Measurements from ENCODE around the gene CFAP90.

Gene CFAP90

GRCh38 chr5:7868427-7868772 lies 17.5 kb upstream of the CFAP90 start:
- H3K4me1 ChIP-seq (ENCODE audit: control insufficient read depth, insufficient read depth, low read length) = peaks cover 12% of the 10 kb centered on the region; the same call in 1 of the 2 replicates
- peak overlapping the region; percentile 37 for H3K9ac ChIP-seq (ENCODE audit: low read depth, low read length)
- H3K27me3 ChIP-seq (ENCODE audit: control insufficient read depth, insufficient read depth, low read length) = no peaks in the 10 kb centered on the region
- H3K9me3 ChIP-seq (ENCODE audit: control insufficient read depth, insufficient read depth, low read length) = no peaks in the 10 kb centered on the region
- H3K27ac ChIP-seq (ENCODE audit: low read depth, low read length) = no peak overlapping the region
- peaks cover 44% of the 10 kb centered on the region for H3K36me3 ChIP-seq (ENCODE audit: control insufficient read depth, insufficient read depth, low read length)
- H3K4me3 ChIP-seq (ENCODE audit: low read depth, low read length) = peak overlapping the region; percentile 89

GRCh38 chr5:7867260-7867659 lies 16.3 kb upstream of the CFAP90 start:
- H3K27ac ChIP-seq (ENCODE audit: low read depth, low read length) = no peak overlapping the region
- peaks cover 12% of the 10 kb centered on the region; the same call in 1 of the 2 replicates for H3K4me1 ChIP-seq (ENCODE audit: control insufficient read depth, insufficient read depth, low read length)
- no peaks in the 10 kb centered on the region for H3K27me3 ChIP-seq (ENCODE audit: control insufficient read depth, insufficient read depth, low read length)
- H3K9ac ChIP-seq (ENCODE audit: low read depth, low read length) = no peak overlapping the region
- H3K36me3 ChIP-seq (ENCODE audit: control insufficient read depth, insufficient read depth, low read length) = peaks cover 44% of the 10 kb centered on the region
- H3K9me3 ChIP-seq (ENCODE audit: control insufficient read depth, insufficient read depth, low read length) = no peaks in the 10 kb centered on the region
- no peak overlapping the region for H3K4me3 ChIP-seq (ENCODE audit: low read depth, low read length)

GRCh38 chr5:7866196-7866595 lies 15.3 kb upstream of the CFAP90 start:
- no peak overlapping the region for H3K9ac ChIP-seq (ENCODE audit: low read depth, low read length)
- no peaks in the 10 kb centered on the region for H3K9me3 ChIP-seq (ENCODE audit: control insufficient read depth, insufficient read depth, low read length)
- peaks cover 45% of the 10 kb centered on the region for H3K36me3 ChIP-seq (ENCODE audit: control insufficient read depth, insufficient read depth, low read length)
- peaks cover 12% of the 10 kb centered on the region; the same call in 1 of the 2 replicates for H3K4me1 ChIP-seq (ENCODE audit: control insufficient read depth, insufficient read depth, low read length)
- no peak overlapping the region for H3K4me3 ChIP-seq (ENCODE audit: low read depth, low read length)
- no peaks in the 10 kb centered on the region for H3K27me3 ChIP-seq (ENCODE audit: control insufficient read depth, insufficient read depth, low read length)
- no peak overlapping the region for H3K27ac ChIP-seq (ENCODE audit: low read depth, low read length)

- H3K9ac ChIP-seq (ENCODE audit: low read depth, low read length) = no peak overlapping the region
- H3K27ac ChIP-seq (ENCODE audit: low read depth, low read length) = no peak overlapping the region
- H3K36me3 ChIP-seq (ENCODE audit: control insufficient read depth, insufficient read depth, low read length) = peaks cover 54% of the 10 kb centered on the region
- H3K4me1 ChIP-seq (ENCODE audit: control insufficient read depth, insufficient read depth, low read length) = no peaks in the 10 kb centered on the region
- H3K9me3 ChIP-seq (ENCODE audit: control insufficient read depth, insufficient read depth, low read length) = no peaks in the 10 kb centered on the region
- no peak overlapping the region for H3K4me3 ChIP-seq (ENCODE audit: low read depth, low read length)
- no peaks in the 10 kb centered on the region for H3K27me3 ChIP-seq (ENCODE audit: control insufficient read depth, insufficient read depth, low read length)
Measured at GRCh38 chr5:7857926-7858632, 7.1 kb upstream of the CFAP90 start.

- no peak overlapping the region for H3K4me3 ChIP-seq (ENCODE audit: low read depth, low read length)
- H3K9me3 ChIP-seq (ENCODE audit: control insufficient read depth, insufficient read depth, low read length) = no peaks in the 10 kb centered on the region
- no peak overlapping the region for H3K9ac ChIP-seq (ENCODE audit: low read depth, low read length)
- peaks cover 46% of the 10 kb centered on the region for H3K36me3 ChIP-seq (ENCODE audit: control insufficient read depth, insufficient read depth, low read length)
- no peaks in the 10 kb centered on the region for H3K4me1 ChIP-seq (ENCODE audit: control insufficient read depth, insufficient read depth, low read length)
- no peaks in the 10 kb centered on the region for H3K27me3 ChIP-seq (ENCODE audit: control insufficient read depth, insufficient read depth, low read length)
- H3K27ac ChIP-seq (ENCODE audit: low read depth, low read length) = no peak overlapping the region
Measured at GRCh38 chr5:7857361-7857760, 6.4 kb upstream of the CFAP90 start.

GRCh38 chr5:7856855-7857254 lies 5.9 kb upstream of the CFAP90 start:
- Histone ChIP-seq H3K27ac (ENCODE audit: low read depth, low read length) (no peak overlapping the region), H3K36me3 (ENCODE audit: control insufficient read depth, insufficient read depth, low read length) (peaks cover 41% of the 10 kb centered on the region), H3K4me3 (ENCODE audit: low read depth, low read length) (no peak overlapping the region)

GRCh38 chr5:7855611-7856010 lies 4.7 kb upstream of the CFAP90 start:
- Histone ChIP-seq H3K4me3 (ENCODE audit: low read depth, low read length) (no peak overlapping the region), H3K4me1 (ENCODE audit: control insufficient read depth, insufficient read depth, low read length) (no peaks in the 10 kb centered on the region)

More at GRCh38 chr5:7856855-7857254, 5.9 kb upstream of the CFAP90 start:
- no peaks in the 10 kb centered on the region for H3K9me3 ChIP-seq (ENCODE audit: control insufficient read depth, insufficient read depth, low read length)
- H3K9ac ChIP-seq (ENCODE audit: low read depth, low read length) = no peak overlapping the region
- no peaks in the 10 kb centered on the region for H3K4me1 ChIP-seq (ENCODE audit: control insufficient read depth, insufficient read depth, low read length)
- no peaks in the 10 kb centered on the region; the same call in 1 of the 2 replicates for H3K27me3 ChIP-seq (ENCODE audit: control insufficient read depth, insufficient read depth, low read length)

GRCh38 chr5:7852988-7853387 lies 2.1 kb upstream of the CFAP90 start:
- Histone ChIP-seq H3K4me3 (ENCODE audit: low read depth, low read length) (no peak overlapping the region), H3K27me3 (ENCODE audit: control insufficient read depth, insufficient read depth, low read length) (peaks cover 15% of the 10 kb centered on the region), H3K9ac (ENCODE audit: low read depth, low read length) (no peak overlapping the region), H3K9me3 (ENCODE audit: control insufficient read depth, insufficient read depth, low read length) (no peaks in the 10 kb centered on the region), H3K36me3 (ENCODE audit: control insufficient read depth, insufficient read depth, low read length) (peaks cover 4% of the 10 kb centered on the region), H3K27ac (ENCODE audit: low read depth, low read length) (no peak overlapping the region), H3K4me1 (ENCODE audit: control insufficient read depth, insufficient read depth, low read length) (peaks cover 7% of the 10 kb centered on the region; the same call in 1 of the 2 replicates)

More at GRCh38 chr5:7855611-7856010, 4.7 kb upstream of the CFAP90 start:
- Histone ChIP-seq H3K9ac (ENCODE audit: low read depth, low read length) (no peak overlapping the region), H3K27ac (ENCODE audit: low read depth, low read length) (no peak overlapping the region), H3K36me3 (ENCODE audit: control insufficient read depth, insufficient read depth, low read length) (peaks cover 30% of the 10 kb centered on the region), H3K27me3 (ENCODE audit: control insufficient read depth, insufficient read depth, low read length) (no peaks in the 10 kb centered on the region; the same call in none of the 2 replicates), H3K9me3 (ENCODE audit: control insufficient read depth, insufficient read depth, low read length) (no peaks in the 10 kb centered on the region)

- Histone ChIP-seq H3K27ac (ENCODE audit: low read depth, low read length) (no peak overlapping the region), H3K4me3 (ENCODE audit: low read depth, low read length) (no peak overlapping the region), H3K4me1 (ENCODE audit: control insufficient read depth, insufficient read depth, low read length) (peaks cover 7% of the 10 kb centered on the region; the same call in 1 of the 2 replicates), H3K9ac (ENCODE audit: low read depth, low read length) (no peak overlapping the region), H3K36me3 (ENCODE audit: control insufficient read depth, insufficient read depth, low read length) (0 out of 2 replicates have a peak, but pooled peaks cover under 1% of the 10 kb centered on the region), H3K27me3 (ENCODE audit: control insufficient read depth, insufficient read depth, low read length) (peaks cover 15% of the 10 kb centered on the region), H3K9me3 (ENCODE audit: control insufficient read depth, insufficient read depth, low read length) (no peaks in the 10 kb centered on the region)
Measured at GRCh38 chr5:7852542-7852941, 1.6 kb upstream of the CFAP90 start.

GRCh38 chr5:7851617-7852289 lies 820 bp upstream of the CFAP90 start:
- H3K36me3 ChIP-seq (ENCODE audit: control insufficient read depth, insufficient read depth, low read length) = no peaks in the 10 kb centered on the region
- no peak overlapping the region for H3K27ac ChIP-seq (ENCODE audit: low read depth, low read length)
- H3K9ac ChIP-seq (ENCODE audit: low read depth, low read length) = no peak overlapping the region
- H3K27me3 ChIP-seq (ENCODE audit: control insufficient read depth, insufficient read depth, low read length) = peaks cover 15% of the 10 kb centered on the region
- peaks cover 7% of the 10 kb centered on the region; the same call in 1 of the 2 replicates for H3K4me1 ChIP-seq (ENCODE audit: control insufficient read depth, insufficient read depth, low read length)
- peak overlapping the region; percentile 77 for H3K4me3 ChIP-seq (ENCODE audit: low read depth, low read length)
- H3K9me3 ChIP-seq (ENCODE audit: control insufficient read depth, insufficient read depth, low read length) = no peaks in the 10 kb centered on the region

- Histone ChIP-seq H3K27me3 (ENCODE audit: control insufficient read depth, insufficient read depth, low read length) (peaks cover 15% of the 10 kb centered on the region), H3K9ac (ENCODE audit: low read depth, low read length) (no peak overlapping the region), H3K4me3 (ENCODE audit: low read depth, low read length) (peak overlapping the region; percentile 77)
Measured at GRCh38 chr5:7851240-7851592, 283 bp upstream of the CFAP90 start.

More at GRCh38 chr5:7851240-7851592, 283 bp upstream of the CFAP90 start:
- Histone ChIP-seq H3K4me1 (ENCODE audit: control insufficient read depth, insufficient read depth, low read length) (peaks cover 7% of the 10 kb centered on the region; the same call in 1 of the 2 replicates), H3K36me3 (ENCODE audit: control insufficient read depth, insufficient read depth, low read length) (no peaks in the 10 kb centered on the region), H3K27ac (ENCODE audit: low read depth, low read length) (no peak overlapping the region), H3K9me3 (ENCODE audit: control insufficient read depth, insufficient read depth, low read length) (no peaks in the 10 kb centered on the region)

Measured in HUES48 (cell line).